Epithelial cell of proximal tubule (primary cell): ENCODE results near the gene DUT. TPM values are rescaled to one million over a fixed set of nuclear protein-coding genes. Genes with fewer than 3 reads are reported as not detected.

Source experiments
- DNase-seq: peaks from one replicate; pipeline ENCODE4 v3.0.0-alpha.2; 2011; ENCODE audit warnings: low read depth
- H3K4me3 ChIP-seq: 2 replicates; pipeline ENCODE4 v1.5.1; 2011; ENCODE audit warnings: low read depth, mild to moderate bottlenecking, low read length
- CTCF ChIP-seq: conservative IDR thresholded peaks from 2 replicates; pipeline ENCODE4 v1.5.1; 2012; ENCODE audit warnings: low read depth, mild to moderate bottlenecking, low read length
- total RNA-seq: library from RNA; depleted of rRNA; stranded (reverse); fragments of >200 nt; gene quantifications from 2 replicates; pipeline ENCODE4 v1.2.3, GENCODE V29; 2015

Gene DUT
- total RNA-seq, 1 donor from 2014 or later = 158 TPM

GRCh38 chr15:48336940-48337339, 5.7 kb downstream of the DUT start:
- DNase-seq = no peak

GRCh38 chr15:48337607-48338006, 6.4 kb downstream of the DUT start:
- TF ChIP-seq CTCF = no peak
- no peak for DNase-seq
- no peak overlapping the region for H3K4me3 ChIP-seq

More at GRCh38 chr15:48336940-48337339, 5.7 kb downstream of the DUT start:
- TF ChIP-seq CTCF = peak; percentile 49
- H3K4me3 ChIP-seq = no peak overlapping the region

GRCh38 chr15:48340111-48340510, 8.9 kb downstream of the DUT start:
- no peak for TF ChIP-seq CTCF
- no peak for DNase-seq
- H3K4me3 ChIP-seq = no peak overlapping the region

GRCh38 chr15:48343865-48344264, 12.6 kb downstream of the DUT start:
- H3K4me3 ChIP-seq = no peak overlapping the region
- no peak for DNase-seq
- TF ChIP-seq CTCF = no peak

GRCh38 chr15:48345516-48345915, 14.3 kb downstream of the DUT start:
- DNase-seq = no peak
- no peak for TF ChIP-seq CTCF
- H3K4me3 ChIP-seq = no peak overlapping the region

GRCh38 chr15:48352474-48353072, 21.3 kb downstream of the DUT start:
- H3K4me3 ChIP-seq = no peak overlapping the region
- no peak for DNase-seq
- TF ChIP-seq CTCF = peak; percentile 87

- no peak for TF ChIP-seq CTCF
- DNase-seq = no peak
- H3K4me3 ChIP-seq = peak overlapping the region; percentile 37
Measured at GRCh38 chr15:48354694-48355303, 23.6 kb downstream of the DUT start.
